SK-N-SH treated with all-trans-retinoic acid at 6 μM for 48 hours (cell line): ENCODE data around the gene NSRP1.

Experiments used
- ARNTL ChIP-seq: fragments of 450-650 bp; formaldehyde crosslinking; IDR thresholded peaks from 2 replicates; pipeline ENCODE4 v1.5.0; 2020; ENCODE audit warnings: low read depth, mild to moderate bottlenecking, moderate library complexity, borderline replicate concordance
- BACH2 ChIP-seq: fragments of 250-450 bp; sonication (Bioruptor Pico); IDR thresholded peaks from 2 replicates; pipeline ENCODE4 v1.9.0; 2021; ENCODE audit warnings: mild to moderate bottlenecking, borderline replicate concordance
- CSDC2 ChIP-seq: fragments of 250-450 bp; sonication (Bioruptor Pico); IDR thresholded peaks from 2 replicates; pipeline ENCODE4 v1.5.0; 2020; ENCODE audit warnings: mild to moderate bottlenecking, moderate library complexity
- ISL1 ChIP-seq: fragments of 250-450 bp; sonication (Bioruptor Pico); IDR thresholded peaks from 2 replicates; pipeline ENCODE4 v2.1.2; 2022; ENCODE audit warnings: mild to moderate bottlenecking, moderate library complexity
- OSR1 ChIP-seq: fragments of 250-450 bp; sonication (Bioruptor Pico); IDR thresholded peaks from 2 replicates; pipeline ENCODE4 v1.8.0; 2022; ENCODE audit warnings: moderate library complexity, mild to moderate bottlenecking, inconsistent platforms
- RARB ChIP-seq: fragments of 250-450 bp; sonication (Bioruptor Pico); IDR thresholded peaks from 2 replicates; pipeline ENCODE4 v1.8.0; 2021; ENCODE audit warnings: mild to moderate bottlenecking, moderate library complexity
- TOX ChIP-seq: fragments of 250-450 bp; sonication (Bioruptor Pico); IDR thresholded peaks from 2 replicates; pipeline ENCODE4 v1.8.0; 2021; ENCODE audit warnings: mild to moderate bottlenecking, moderate library complexity, borderline replicate concordance
- ZC3H10 ChIP-seq: fragments of 250-450 bp; sonication (Bioruptor Pico); IDR thresholded peaks from 2 replicates; pipeline ENCODE4 v1.5.1; 2021; ENCODE audit warnings: mild to moderate bottlenecking, moderate library complexity
- ZFP3 ChIP-seq: fragments of 250-450 bp; sonication (Bioruptor Pico); IDR thresholded peaks from 2 replicates; pipeline ENCODE4 v1.5.0; 2020; ENCODE audit warnings: mild to moderate bottlenecking, moderate library complexity
- ZFP30 ChIP-seq: fragments of 450-650 bp; formaldehyde crosslinking; IDR thresholded peaks from 2 replicates; pipeline ENCODE4 v1.5.0; 2022; ENCODE audit warnings: mild to moderate bottlenecking, moderate library complexity
- TF ChIP-seq, protein P1 (sequence below): fragments of 250-450 bp; sonication (Bioruptor Pico); IDR thresholded peaks from 2 replicates; pipeline ENCODE4 v1.5.1; 2020; ENCODE audit warnings: low read depth, mild to moderate bottlenecking, moderate library complexity
- TF ChIP-seq, protein P2 (sequence below): fragments of 250-450 bp; sonication (Bioruptor Pico); IDR thresholded peaks from 2 replicates; pipeline ENCODE4 v1.8.0; 2020; ENCODE audit warnings: mild to moderate bottlenecking, moderate library complexity, borderline replicate concordance
- TF ChIP-seq, protein P3 (sequence below): fragments of 250-450 bp; sonication (Bioruptor Pico); IDR thresholded peaks from 2 replicates; pipeline ENCODE4 v1.8.0; 2021; ENCODE audit warnings: low read depth, mild to moderate bottlenecking, moderate library complexity, borderline replicate concordance

- no peak for TF ChIP-seq ZFP30 (CRISPR knock-in tag)
- TF ChIP-seq, protein P1, sequence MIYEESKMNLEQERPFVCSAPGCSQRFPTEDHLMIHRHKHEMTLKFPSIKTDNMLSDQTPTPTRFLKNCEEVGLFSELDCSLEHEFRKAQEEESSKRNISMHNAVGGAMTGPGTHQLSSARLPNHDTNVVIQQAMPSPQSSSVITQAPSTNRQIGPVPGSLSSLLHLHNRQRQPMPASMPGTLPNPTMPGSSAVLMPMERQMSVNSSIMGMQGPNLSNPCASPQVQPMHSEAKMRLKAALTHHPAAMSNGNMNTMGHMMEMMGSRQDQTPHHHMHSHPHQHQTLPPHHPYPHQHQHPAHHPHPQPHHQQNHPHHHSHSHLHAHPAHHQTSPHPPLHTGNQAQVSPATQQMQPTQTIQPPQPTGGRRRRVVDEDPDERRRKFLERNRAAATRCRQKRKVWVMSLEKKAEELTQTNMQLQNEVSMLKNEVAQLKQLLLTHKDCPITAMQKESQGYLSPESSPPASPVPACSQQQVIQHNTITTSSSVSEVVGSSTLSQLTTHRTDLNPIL (CRISPR knock-in tag), result no peak
- TF ChIP-seq, protein P2, sequence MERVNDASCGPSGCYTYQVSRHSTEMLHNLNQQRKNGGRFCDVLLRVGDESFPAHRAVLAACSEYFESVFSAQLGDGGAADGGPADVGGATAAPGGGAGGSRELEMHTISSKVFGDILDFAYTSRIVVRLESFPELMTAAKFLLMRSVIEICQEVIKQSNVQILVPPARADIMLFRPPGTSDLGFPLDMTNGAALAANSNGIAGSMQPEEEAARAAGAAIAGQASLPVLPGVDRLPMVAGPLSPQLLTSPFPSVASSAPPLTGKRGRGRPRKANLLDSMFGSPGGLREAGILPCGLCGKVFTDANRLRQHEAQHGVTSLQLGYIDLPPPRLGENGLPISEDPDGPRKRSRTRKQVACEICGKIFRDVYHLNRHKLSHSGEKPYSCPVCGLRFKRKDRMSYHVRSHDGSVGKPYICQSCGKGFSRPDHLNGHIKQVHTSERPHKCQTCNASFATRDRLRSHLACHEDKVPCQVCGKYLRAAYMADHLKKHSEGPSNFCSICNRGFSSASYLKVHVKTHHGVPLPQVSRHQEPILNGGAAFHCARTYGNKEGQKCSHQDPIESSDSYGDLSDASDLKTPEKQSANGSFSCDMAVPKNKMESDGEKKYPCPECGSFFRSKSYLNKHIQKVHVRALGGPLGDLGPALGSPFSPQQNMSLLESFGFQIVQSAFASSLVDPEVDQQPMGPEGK (CRISPR knock-in tag), result no peak
- TF ChIP-seq TOX, result no peak
- TF ChIP-seq ZFP3 (CRISPR knock-in tag), result no peak
- no peak for TF ChIP-seq ISL1 (CRISPR knock-in tag)
- TF ChIP-seq RARB (CRISPR knock-in tag), result no peak
- no peak for TF ChIP-seq OSR1 (CRISPR knock-in tag)
- no peak for TF ChIP-seq BACH2 (CRISPR knock-in tag)
- TF ChIP-seq ARNTL (CRISPR knock-in tag), result no peak
- TF ChIP-seq ZC3H10, result no peak
- TF ChIP-seq, protein P3, sequence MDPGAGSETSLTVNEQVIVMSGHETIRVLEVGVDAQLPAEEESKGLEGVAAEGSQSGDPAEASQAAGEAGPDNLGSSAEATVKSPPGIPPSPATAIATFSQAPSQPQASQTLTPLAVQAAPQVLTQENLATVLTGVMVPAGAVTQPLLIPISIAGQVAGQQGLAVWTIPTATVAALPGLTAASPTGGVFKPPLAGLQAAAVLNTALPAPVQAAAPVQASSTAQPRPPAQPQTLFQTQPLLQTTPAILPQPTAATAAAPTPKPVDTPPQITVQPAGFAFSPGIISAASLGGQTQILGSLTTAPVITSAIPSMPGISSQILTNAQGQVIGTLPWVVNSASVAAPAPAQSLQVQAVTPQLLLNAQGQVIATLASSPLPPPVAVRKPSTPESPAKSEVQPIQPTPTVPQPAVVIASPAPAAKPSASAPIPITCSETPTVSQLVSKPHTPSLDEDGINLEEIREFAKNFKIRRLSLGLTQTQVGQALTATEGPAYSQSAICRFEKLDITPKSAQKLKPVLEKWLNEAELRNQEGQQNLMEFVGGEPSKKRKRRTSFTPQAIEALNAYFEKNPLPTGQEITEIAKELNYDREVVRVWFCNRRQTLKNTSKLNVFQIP (CRISPR knock-in tag), result no peak
- no peak for TF ChIP-seq CSDC2 (CRISPR knock-in tag)
These were observed 20.5 kb downstream of the NSRP1 start for GRCh38 chr17:30137158-30137557.
